ENCODE data around the gene GLIPR1L2.
"Not testable (repeated sequence)": the region's sequence is repeated elsewhere in the genome, so short reads cannot be mapped to it uniquely, and the experiment has no call there.

The GLIPR1L2 gene

GRCh38 chr12:75390899-75391538 is at the start of gene GLIPR1L2:
TSS of gene GLIPR1L2 (plus strand) at chr12:75391089. CDS start at chr12:75391117, 28 bp downstream.
- peak; percentile 52 for DNase-seq

- DNase-seq: no peak
Observed at GRCh38 chr12:75341873-75342272, 49.0 kb upstream of the GLIPR1L2 start.

- DNase-seq: no peak
Observed at GRCh38 chr12:75345531-75345930, 45.4 kb upstream of the GLIPR1L2 start.

- DNase-seq: not testable (repeated sequence)
Observed at GRCh38 chr12:75346215-75346614, 44.7 kb upstream of the GLIPR1L2 start.

GRCh38 chr12:75349946-75350345 is 40.9 kb upstream of the GLIPR1L2 start:
- DNase-seq: no peak

GRCh38 chr12:75350413-75350812 is 40.5 kb upstream of the GLIPR1L2 start:
- DNase-seq: no peak

- no peak for DNase-seq
Observed at GRCh38 chr12:75354011-75354410, 36.9 kb upstream of the GLIPR1L2 start.

GRCh38 chr12:75360920-75361319 is 30.0 kb upstream of the GLIPR1L2 start:
- no peak for DNase-seq

GRCh38 chr12:75361408-75361807 is 29.5 kb upstream of the GLIPR1L2 start:
- DNase-seq: no peak

- DNase-seq: no peak
Observed at GRCh38 chr12:75364919-75365318, 26.0 kb upstream of the GLIPR1L2 start.

GRCh38 chr12:75366629-75367028 is 24.3 kb upstream of the GLIPR1L2 start:
- no peak for DNase-seq

GRCh38 chr12:75374971-75375370 is 15.9 kb upstream of the GLIPR1L2 start:
- DNase-seq: no peak

- DNase-seq: no peak
Observed at GRCh38 chr12:75378354-75378753, 12.5 kb upstream of the GLIPR1L2 start.

GRCh38 chr12:75389061-75389460 is 1.8 kb upstream of the GLIPR1L2 start:
- no peak for DNase-seq

- DNase-seq: no peak
Observed at GRCh38 chr12:75389706-75390105, 1.2 kb upstream of the GLIPR1L2 start.

- DNase-seq: no peak
Observed at GRCh38 chr12:75390156-75390898, 562 bp upstream of the GLIPR1L2 start.

- DNase-seq: no peak
Observed at GRCh38 chr12:75404231-75404630, 13.3 kb downstream of the GLIPR1L2 start.

GRCh38 chr12:75407683-75408082 is 16.8 kb downstream of the GLIPR1L2 start:
- no peak for DNase-seq

- DNase-seq: no peak
Observed at GRCh38 chr12:75409830-75410229, 18.9 kb downstream of the GLIPR1L2 start.

- no peak for DNase-seq
Observed at GRCh38 chr12:75414671-75415070, 23.8 kb downstream of the GLIPR1L2 start.

GRCh38 chr12:75419841-75420240 is 29.0 kb downstream of the GLIPR1L2 start:
- no peak for DNase-seq

- no peak for DNase-seq
Observed at GRCh38 chr12:75427491-75427890, 36.6 kb downstream of the GLIPR1L2 start.

- DNase-seq: no peak
Observed at GRCh38 chr12:75428767-75429166, 37.9 kb downstream of the GLIPR1L2 start.

- no peak for DNase-seq
Observed at GRCh38 chr12:75432924-75433323, 42.0 kb downstream of the GLIPR1L2 start.

- no peak for DNase-seq
Observed at GRCh38 chr12:75437564-75437963, 46.7 kb downstream of the GLIPR1L2 start.

Measured in 8988T (cell line).